Astrocyte of the spinal cord (primary cell): ENCODE measurements around the gene SPATA31D1.

Experiments
- DNase-seq: peaks from one replicate; pipeline ENCODE4 v3.0.0; 2011; ENCODE audit warnings: low read depth, low spot score
- H3K4me3 ChIP-seq: 2 replicates; pipeline ENCODE4 v1.5.1; 2011; ENCODE audit warnings: low read depth, mild to moderate bottlenecking, low read length, moderate library complexity
- CTCF ChIP-seq: IDR thresholded peaks from 2 replicates; pipeline ENCODE4 v1.5.1; 2012; ENCODE audit warnings: low read depth, mild to moderate bottlenecking, low read length, inconsistent platforms
- in situ Hi-C: cut with HindIII; loops from 2 replicates; pipeline ENCODE4 v1.10.0; 2017; ENCODE audit warnings: low sequenced_read_pairs

SPATA31D1 gene

DNA sequence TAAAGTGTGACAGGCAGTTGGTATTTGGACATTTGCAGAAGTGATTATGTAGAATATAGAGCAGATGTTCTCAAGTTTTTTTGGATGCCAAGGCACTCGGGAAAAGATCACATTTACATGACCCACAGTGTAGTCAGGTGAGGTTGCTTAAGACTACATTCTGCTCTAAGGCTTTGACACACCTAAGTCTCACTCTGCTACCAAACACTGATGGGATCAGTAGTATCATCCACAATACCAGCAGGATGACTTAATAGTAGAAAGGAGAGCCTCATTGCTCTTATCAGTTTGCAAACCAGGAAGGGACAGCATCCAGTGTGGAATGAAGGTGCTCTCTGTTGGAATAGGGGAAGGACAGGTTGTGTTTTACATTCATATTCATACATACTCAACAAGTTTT, 2.5 kb upstream of the SPATA31D1 start:
- TF ChIP-seq CTCF: no peak
- in situ Hi-C loops: no loop called here
- no peak for DNase-seq
- no peak overlapping the region for H3K4me3 ChIP-seq

DNA sequence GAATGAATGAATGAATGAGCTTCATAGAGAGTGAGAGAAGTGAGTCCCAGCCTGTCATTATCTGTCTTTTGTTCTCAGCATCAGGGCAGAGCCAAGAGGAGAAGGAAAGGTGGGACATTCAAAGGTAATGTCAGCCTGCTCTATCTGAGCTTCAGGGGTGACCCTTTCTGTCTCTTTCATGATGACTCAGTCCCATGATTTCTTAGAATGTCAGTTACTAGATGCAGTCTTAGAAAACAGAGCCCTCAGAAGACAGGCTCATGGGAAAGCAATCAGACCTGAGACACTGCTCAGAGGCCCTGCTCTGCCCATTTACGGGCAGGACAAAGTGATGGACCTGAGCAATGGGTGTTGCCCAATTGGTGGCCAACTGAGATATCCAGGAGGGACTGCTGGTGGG, 1.1 kb downstream of the SPATA31D1 start:
- in situ Hi-C loops: no loop called here
- TF ChIP-seq CTCF: no peak
- H3K4me3 ChIP-seq: no peak overlapping the region
- no peak for DNase-seq

- no peak for TF ChIP-seq CTCF
- no peak overlapping the region for H3K4me3 ChIP-seq
- no peak for DNase-seq
- in situ Hi-C loops: no loop called here
Observed at GRCh38 chr9:81993656-81994055, 5.1 kb downstream of the SPATA31D1 start.

GRCh38 chr9:81999806-82000205, 11.2 kb downstream of the SPATA31D1 start:
- H3K4me3 ChIP-seq: no peak overlapping the region
- in situ Hi-C loops: no loop called here
- no peak for DNase-seq
- TF ChIP-seq CTCF: no peak

- in situ Hi-C loops: no loop called here
- DNase-seq: no peak
- TF ChIP-seq CTCF: no peak
- no peak overlapping the region for H3K4me3 ChIP-seq
Observed at GRCh38 chr9:82010711-82011110, 22.1 kb downstream of the SPATA31D1 start.

DNA sequence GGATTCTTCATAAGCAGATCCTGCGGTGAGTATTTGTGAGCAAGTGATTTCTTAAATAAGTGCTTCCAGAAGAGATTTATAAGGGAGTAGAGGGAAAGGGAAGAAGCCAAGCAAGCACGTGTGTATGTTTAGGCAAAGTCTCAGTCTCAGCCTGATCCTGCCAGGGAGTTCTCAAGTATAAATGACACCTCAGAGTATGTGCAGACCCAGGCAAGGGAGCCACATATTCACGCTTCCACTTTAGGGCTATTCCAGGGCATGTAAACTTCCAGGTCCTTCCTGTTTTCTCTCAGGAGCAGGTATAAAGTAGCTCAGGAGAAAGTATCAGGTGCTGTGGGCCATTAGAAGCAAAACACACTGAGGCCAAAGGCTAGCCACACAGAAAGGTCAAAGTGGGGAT, 22.6 kb downstream of the SPATA31D1 start:
- H3K4me3 ChIP-seq: no peak overlapping the region
- in situ Hi-C loops: no loop called here
- TF ChIP-seq CTCF: no peak
- no peak for DNase-seq

DNA sequence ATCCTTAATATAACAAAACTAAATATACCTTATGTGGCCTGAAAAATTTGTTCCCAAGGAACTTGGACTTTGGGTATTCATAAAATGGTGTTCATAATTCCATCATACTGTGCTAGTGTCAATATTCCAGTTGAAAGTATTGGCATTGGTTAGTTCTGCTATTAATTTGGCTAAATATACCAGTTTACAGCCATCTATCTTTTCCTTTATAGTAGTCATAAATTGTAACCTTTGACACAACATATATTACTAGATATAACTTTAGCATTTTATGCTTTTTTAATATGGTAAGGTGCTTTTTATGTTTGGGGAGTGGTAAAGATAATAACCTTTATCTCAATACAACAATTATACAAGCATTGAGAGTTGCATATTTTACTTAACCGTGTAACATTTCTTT, 23.7 kb downstream of the SPATA31D1 start:
- in situ Hi-C loops: no loop called here
- no peak overlapping the region for H3K4me3 ChIP-seq
- TF ChIP-seq CTCF: no peak
- no peak for DNase-seq
